Thoracic aorta (tissue), 2 donors: Measurements from ENCODE around the gene CD6. TPM values are rescaled to one million over a fixed set of nuclear protein-coding genes. Genes with fewer than 3 reads are reported as not detected.

Experiments used
- ATAC-seq: fragments of 150-250 bp; one replicate; pipeline ENCODE4 v1.8.0; 2017; ENCODE audit warnings: low read depth; ENCODE audit not compliant: insufficient number of reproducible peaks, low FRiP score
- DNase-seq: peaks from one replicate; pipeline ENCODE4 v3.0.0-alpha.2; 2020; ENCODE audit warnings: low spot score
- H3K27ac ChIP-seq, 2 donors: fragments of 200-600 bp; sonication (generic); 1 replicate in 1 of 2; 2 replicates in 1 of 2; pipeline ENCODE4 v1.5.1; 2016; ENCODE audit warnings: mild to moderate bottlenecking in 2 of 2, moderate library complexity in 2 of 2
- H3K27me3 ChIP-seq: fragments of 200-600 bp; sonication (generic); replicated peaks from 2 replicates; pipeline ENCODE4 v1.6.0; 2016; ENCODE audit warnings: mild to moderate bottlenecking; ENCODE audit not compliant: insufficient read depth
- H3K36me3 ChIP-seq: fragments of 200-600 bp; sonication (generic); one replicate; pipeline ENCODE4 v1.5.1; 2016
- H3K4me1 ChIP-seq, 2 donors: fragments of 200-600 bp; sonication (generic); 1 replicate in 1 of 2; 2 replicates in 1 of 2; pipeline versions ENCODE4 v1.5.1 to v1.6.0; 2016; ENCODE audit warnings: low read depth in 2 of 2, mild to moderate bottlenecking in 1 of 2; ENCODE audit not compliant: control insufficient read depth in 1 of 2
- H3K4me3 ChIP-seq: fragments of 200-600 bp; sonication (generic); 2 replicates; pipeline ENCODE4 v1.5.1; 2016; ENCODE audit warnings: mild to moderate bottlenecking
- H3K9me3 ChIP-seq: fragments of 200-600 bp; sonication (generic); 2 replicates; pipeline ENCODE4 v1.5.1; 2016
- total RNA-seq, 2 donors: library from RNA; depleted of rRNA; stranded (reverse); fragments of >200 nt; gene quantifications; one replicate each; pipeline versions ENCODE4 v1.1.0 to v1.2.3, GENCODE V29; 2016
- TF ChIP-seq, protein P1 (sequence below): fragments of 200-600 bp; sonication (generic); IDR thresholded peaks from one replicate; pipeline ENCODE4 v1.5.1; 2019; ENCODE audit warnings: antibody characterized with exemption

The CD6 gene
- total RNA-seq, 2 donors from 2014 or later = 2.2 to 3.3 TPM

DNA sequence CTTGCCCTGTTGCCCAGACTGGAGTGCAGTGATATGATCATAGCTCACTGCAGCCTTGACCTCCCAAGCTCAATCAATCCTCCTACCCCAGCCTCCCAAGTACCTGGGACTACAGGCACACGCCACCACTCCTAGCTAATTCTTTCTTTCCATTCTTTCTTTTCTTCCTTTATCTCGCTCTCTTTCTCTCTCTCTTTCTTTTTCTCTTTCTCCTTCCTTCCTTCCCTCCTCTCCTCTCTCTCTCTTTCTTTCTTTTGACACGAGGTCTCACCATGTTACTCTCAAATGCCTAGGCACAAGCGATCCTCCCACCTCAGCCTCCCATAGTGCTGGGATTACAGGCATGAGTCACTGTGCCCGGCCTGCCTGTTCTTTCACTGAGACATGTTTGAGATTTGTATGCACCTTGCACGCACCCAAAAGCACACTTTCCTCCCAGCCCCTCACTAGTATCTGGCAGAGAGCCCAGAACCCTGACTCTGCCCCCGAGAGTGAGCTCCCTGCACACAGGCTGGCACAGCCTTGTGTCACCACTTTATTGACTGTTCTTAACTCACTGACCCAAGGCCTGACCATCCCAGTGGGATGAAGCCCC lies 56.8 kb downstream of the CD6 start:
- DNase-seq = no peak
- ATAC-seq = no peak

DNA sequence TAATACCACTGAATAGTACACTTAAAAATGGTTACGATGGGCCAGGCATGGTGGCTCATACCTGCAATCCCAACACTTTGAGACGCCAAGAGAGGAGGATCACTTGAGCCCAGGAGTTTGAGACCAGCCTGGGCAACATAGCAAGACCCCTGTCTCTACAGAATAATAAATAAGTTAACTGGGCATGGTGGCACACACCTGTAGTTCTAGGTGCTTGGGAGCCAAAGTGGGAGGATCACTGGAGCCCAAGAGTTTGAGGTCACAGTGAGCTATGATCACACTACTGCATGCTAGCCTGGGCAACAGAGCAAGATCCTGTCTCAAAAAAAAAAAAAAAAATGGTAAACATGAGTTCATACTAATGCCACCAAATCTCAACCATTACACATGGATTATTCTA lies 61.3 kb downstream of the CD6 start:
- Histone ChIP-seq H3K27ac (no peak overlapping the region), H3K36me3 (no peaks in the 10 kb centered on the region), H3K27me3 (no peaks in the 10 kb centered on the region), H3K9me3 (no peaks in the 10 kb centered on the region), H3K4me1 (no peaks in the 10 kb centered on the region), H3K4me3 (no peak overlapping the region)
- ATAC-seq (no peak), DNase-seq (no peak)
- TF ChIP-seq, protein P1, sequence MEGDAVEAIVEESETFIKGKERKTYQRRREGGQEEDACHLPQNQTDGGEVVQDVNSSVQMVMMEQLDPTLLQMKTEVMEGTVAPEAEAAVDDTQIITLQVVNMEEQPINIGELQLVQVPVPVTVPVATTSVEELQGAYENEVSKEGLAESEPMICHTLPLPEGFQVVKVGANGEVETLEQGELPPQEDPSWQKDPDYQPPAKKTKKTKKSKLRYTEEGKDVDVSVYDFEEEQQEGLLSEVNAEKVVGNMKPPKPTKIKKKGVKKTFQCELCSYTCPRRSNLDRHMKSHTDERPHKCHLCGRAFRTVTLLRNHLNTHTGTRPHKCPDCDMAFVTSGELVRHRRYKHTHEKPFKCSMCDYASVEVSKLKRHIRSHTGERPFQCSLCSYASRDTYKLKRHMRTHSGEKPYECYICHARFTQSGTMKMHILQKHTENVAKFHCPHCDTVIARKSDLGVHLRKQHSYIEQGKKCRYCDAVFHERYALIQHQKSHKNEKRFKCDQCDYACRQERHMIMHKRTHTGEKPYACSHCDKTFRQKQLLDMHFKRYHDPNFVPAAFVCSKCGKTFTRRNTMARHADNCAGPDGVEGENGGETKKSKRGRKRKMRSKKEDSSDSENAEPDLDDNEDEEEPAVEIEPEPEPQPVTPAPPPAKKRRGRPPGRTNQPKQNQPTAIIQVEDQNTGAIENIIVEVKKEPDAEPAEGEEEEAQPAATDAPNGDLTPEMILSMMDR = no peak

More for the DNA sequence above, 56.8 kb downstream of the CD6 start:
- TF ChIP-seq, protein P1 = no peak
- no peaks in the 10 kb centered on the region for H3K4me1 ChIP-seq
- H3K4me3 ChIP-seq = no peak overlapping the region
- no peaks in the 10 kb centered on the region for H3K9me3 ChIP-seq
- no peak overlapping the region for H3K27ac ChIP-seq
- H3K27me3 ChIP-seq = no peaks in the 10 kb centered on the region
- H3K36me3 ChIP-seq = no peaks in the 10 kb centered on the region

DNA sequence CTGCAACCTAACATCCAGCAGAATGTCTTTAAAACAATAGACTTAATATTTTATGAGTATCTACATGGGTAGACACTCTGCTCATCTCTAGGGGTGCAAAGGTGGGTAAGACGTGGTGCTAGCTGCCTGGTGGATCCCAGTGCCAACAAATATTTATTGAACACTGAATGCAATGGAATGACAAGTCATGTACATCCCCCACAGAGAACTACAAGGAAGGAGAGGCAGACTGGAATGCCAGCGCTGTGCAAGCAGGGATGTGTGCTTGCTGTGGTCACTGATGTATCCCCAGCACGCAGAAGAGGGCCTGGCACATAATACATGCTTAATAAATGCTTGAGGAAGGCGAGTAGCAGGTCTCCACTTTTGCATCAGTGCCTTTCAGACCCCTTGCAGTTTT lies 61.9 kb downstream of the CD6 start:
- Histone ChIP-seq H3K27me3 (no peaks in the 10 kb centered on the region), H3K4me1 (no peaks in the 10 kb centered on the region), H3K36me3 (no peaks in the 10 kb centered on the region), H3K4me3 (no peak overlapping the region), H3K27ac (no peak overlapping the region), H3K9me3 (no peaks in the 10 kb centered on the region)
- TF ChIP-seq, protein P1 = no peak
- DNase-seq (no peak), ATAC-seq (no peak)

DNA sequence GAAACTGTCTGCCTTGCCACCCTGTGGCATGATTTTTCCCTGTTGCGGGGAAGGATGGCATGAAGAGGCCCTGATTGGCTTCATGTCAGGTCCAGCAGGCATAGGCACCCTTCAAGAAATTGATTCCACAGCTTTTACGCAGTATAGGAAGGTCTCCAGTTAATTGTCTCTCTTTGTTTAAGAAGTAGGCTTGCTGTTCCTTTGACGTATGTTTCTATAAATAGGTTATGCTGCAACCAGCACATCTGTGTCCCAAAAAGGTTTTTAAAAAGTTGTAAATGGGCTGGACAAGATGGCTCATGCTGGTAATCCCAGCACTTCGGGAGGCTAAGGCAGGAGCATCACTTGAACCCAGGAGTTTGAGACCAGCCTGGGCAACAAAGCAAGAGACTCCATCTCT lies 62.6 kb downstream of the CD6 start:
- no peaks in the 10 kb centered on the region for H3K9me3 ChIP-seq
- no peak overlapping the region for H3K27ac ChIP-seq
- TF ChIP-seq, protein P1 = no peak
- no peak overlapping the region for H3K4me3 ChIP-seq
- DNase-seq = no peak
- no peaks in the 10 kb centered on the region for H3K4me1 ChIP-seq
- H3K36me3 ChIP-seq = no peaks in the 10 kb centered on the region
- no peak for ATAC-seq
- H3K27me3 ChIP-seq = no peaks in the 10 kb centered on the region

DNA sequence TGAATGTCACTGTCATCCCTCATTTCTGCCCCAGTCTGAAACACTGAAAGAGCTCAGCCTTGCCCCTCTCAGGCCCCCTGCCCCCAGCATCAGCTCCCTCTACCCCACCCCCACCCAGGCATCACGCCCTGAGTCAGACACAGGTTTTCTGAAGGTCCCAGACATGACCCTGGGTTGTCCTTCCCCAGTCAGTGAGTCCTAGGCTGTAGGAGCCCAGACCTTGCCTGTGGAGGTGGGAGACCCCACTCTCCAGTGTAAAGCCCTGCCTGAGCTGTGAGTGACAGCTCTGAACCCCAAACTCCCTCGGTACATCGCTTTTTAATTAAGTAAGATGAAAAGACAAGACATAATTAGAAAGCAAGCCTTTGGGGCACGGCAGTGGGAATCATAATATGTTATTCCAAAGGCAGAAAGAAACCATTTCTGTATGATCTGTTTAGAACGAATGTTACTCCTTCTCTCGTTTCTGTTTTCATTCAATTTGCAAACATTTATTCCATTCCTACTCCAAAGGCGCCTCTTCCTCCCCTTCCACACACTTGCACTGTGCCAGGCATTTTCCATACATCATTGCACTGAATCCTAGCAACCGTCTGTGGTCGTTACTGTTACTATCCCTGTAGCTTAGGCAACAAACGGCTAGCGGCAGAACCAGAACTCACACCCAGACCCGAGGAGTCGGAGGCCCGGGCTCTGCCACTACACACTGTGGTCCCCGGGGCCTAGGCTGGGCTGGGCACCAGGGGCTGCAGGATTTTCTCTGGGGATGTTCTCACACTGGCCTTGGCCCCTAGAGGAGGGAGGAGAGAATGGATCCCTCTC lies 63.4 kb downstream of the CD6 start:
- H3K9me3 ChIP-seq = no peaks in the 10 kb centered on the region
- no peaks in the 10 kb centered on the region for H3K27me3 ChIP-seq
- H3K27ac ChIP-seq = no peak overlapping the region
- H3K4me1 ChIP-seq = no peaks in the 10 kb centered on the region
- H3K36me3 ChIP-seq = no peaks in the 10 kb centered on the region
- no peak for ATAC-seq
- TF ChIP-seq, protein P1 = no peak
- H3K4me3 ChIP-seq = no peak overlapping the region
- DNase-seq = no peak
